GM19035 (cell line): Measurements from ENCODE around the gene NACA2.
"Not testable (repeated sequence)": the region's sequence is repeated elsewhere in the genome, so short reads cannot be mapped to it uniquely, and the experiment has no call there.

Experiments
- ATAC-seq: cut with Tn5 transposase; IDR thresholded peaks from one replicate; pipeline ENCODE4 v1.9.1; 2021; ENCODE audit not compliant: unreplicated experiment

NACA2 gene

DNA sequence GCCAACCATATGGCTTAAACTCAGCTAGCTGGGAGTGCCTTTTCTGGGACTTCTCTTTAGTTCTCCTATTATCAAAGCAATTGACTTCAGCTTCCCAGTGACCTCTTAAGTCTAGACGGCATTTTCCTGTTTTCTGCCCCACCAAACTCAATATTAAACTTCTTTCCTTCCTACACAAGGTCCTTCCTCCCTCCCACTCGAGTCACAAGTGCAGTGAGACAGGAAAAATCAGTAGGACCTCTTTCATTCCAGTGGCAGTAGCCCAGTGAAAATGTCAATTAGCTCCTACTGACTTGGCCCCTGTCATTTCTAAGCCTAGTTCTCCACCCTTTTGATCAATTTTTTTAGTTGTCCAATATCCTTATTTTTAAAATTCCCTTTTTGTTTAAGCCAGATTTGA is 9.6 kb upstream of the NACA2 start:
- ATAC-seq = no peak

- no peak for ATAC-seq
These were observed 8.6 kb upstream of the NACA2 start for GRCh38 chr17:61599608-61600007.

- no peak for ATAC-seq
These were observed 7.0 kb upstream of the NACA2 start for GRCh38 chr17:61598014-61598413.

GRCh38 chr17:61597607-61598006 is 6.6 kb upstream of the NACA2 start:
- no peak for ATAC-seq

- no peak for ATAC-seq
These were observed 4.6 kb upstream of the NACA2 start for GRCh38 chr17:61595418-61596186.

GRCh38 chr17:61594294-61594825 is 3.3 kb upstream of the NACA2 start:
- ATAC-seq = no peak

- no peak for ATAC-seq
These were observed 2.4 kb upstream of the NACA2 start for GRCh38 chr17:61593426-61593825.

- no peak for ATAC-seq
These were observed 911 bp upstream of the NACA2 start for GRCh38 chr17:61591930-61592329.

GRCh38 chr17:61589990-61590389 is 1.0 kb downstream of the NACA2 start:
- ATAC-seq = no peak

- no peak for ATAC-seq
These were observed 3.0 kb downstream of the NACA2 start for GRCh38 chr17:61587807-61588660.

- no peak for ATAC-seq
These were observed 3.8 kb downstream of the NACA2 start for GRCh38 chr17:61587242-61587641.

GRCh38 chr17:61586622-61587021 is 4.4 kb downstream of the NACA2 start:
- not testable (repeated sequence) for ATAC-seq

- no peak for ATAC-seq
These were observed 4.9 kb downstream of the NACA2 start for GRCh38 chr17:61586031-61586566.

- no peak for ATAC-seq
These were observed 6.2 kb downstream of the NACA2 start for GRCh38 chr17:61584866-61585265.

- no peak for ATAC-seq
These were observed 6.8 kb downstream of the NACA2 start for GRCh38 chr17:61584266-61584665.

- no peak for ATAC-seq
These were observed 7.3 kb downstream of the NACA2 start for GRCh38 chr17:61583660-61584264.

GRCh38 chr17:61583242-61583641 is 7.8 kb downstream of the NACA2 start:
- no peak for ATAC-seq

GRCh38 chr17:61582593-61582992 is 8.4 kb downstream of the NACA2 start:
- ATAC-seq = no peak

DNA sequence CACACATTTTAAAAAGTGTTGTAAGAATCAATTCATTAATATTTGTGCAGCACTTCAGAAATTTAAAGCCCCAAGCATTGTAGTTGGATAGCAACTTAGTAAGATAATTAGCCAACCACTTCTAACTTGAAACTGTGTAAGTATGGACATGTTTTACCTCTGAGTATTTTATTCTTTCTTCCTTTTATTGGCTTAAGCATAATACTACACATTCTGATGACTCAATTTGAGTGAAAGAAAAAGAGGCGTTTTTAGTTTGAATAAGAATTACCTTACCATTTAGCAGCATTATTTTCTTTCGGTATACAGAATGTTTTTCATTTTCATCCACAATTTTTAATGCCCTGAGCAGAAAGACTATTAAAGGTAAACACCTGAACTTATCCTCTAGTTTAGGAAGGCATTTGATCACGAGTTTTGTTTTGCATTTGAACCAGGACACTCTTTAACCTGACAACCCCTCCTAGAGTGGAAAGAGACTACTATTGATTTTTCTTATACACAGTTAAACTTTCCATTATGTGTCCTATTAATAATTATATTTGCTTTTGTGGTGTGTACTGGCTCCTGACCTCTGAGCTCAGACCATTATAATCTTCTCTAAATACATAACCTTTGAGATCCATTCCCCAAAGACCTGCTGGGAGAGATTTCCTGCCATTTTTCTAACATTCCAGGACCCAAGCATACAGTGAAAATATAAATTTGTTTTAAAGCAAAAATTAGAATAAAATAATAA is 9.2 kb downstream of the NACA2 start:
- no peak for ATAC-seq

- no peak for ATAC-seq
These were observed 10.5 kb downstream of the NACA2 start for GRCh38 chr17:61580502-61580901.

- no peak for ATAC-seq
These were observed 11.1 kb downstream of the NACA2 start for GRCh38 chr17:61579961-61580360.
